Measurements from ENCODE around the gene EFNA5. TPM values are rescaled to one million over a fixed set of nuclear protein-coding genes. Genes with fewer than 3 reads are reported as not detected.

Gene EFNA5
- total RNA-seq, 1 donor from 2014 or later: 43.0 TPM

DNA sequence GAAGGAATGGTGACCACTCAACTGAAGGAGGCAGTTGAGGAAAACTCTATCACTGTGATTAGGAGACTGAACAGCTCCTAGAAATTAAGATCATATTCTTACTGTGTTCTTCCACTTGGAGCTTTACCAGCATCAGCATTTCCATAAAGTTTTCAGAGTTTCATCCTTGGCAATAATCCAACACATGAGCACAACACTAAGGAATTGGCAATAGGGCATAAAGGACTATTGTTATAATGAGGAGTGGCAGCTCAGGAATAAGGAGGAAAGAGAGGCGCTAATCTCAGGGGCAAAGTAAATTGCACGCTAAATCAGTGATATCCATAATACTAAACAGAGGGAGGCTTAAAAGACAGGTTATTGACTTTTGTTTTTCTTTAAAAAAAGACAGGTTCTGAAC, 338.9 kb downstream of the EFNA5 start:
- no peaks in the 10 kb centered on the region for H3K9me3 Mint-ChIP-seq
- no peak for TF ChIP-seq CTCF (conservative IDR thresholded peaks at IDR 0.05)
- no peak overlapping the region for H3K27ac Mint-ChIP-seq (ENCODE audit: unreplicated experiment)
- no peak for DNase-seq (ENCODE audit: low read depth, low spot score)
- H3K4me3 Mint-ChIP-seq: no peak overlapping the region
- no peaks in the 10 kb centered on the region for H3K36me3 Mint-ChIP-seq (ENCODE audit: low read depth)
- peaks cover under 1% of the 10 kb centered on the region for H3K4me1 Mint-ChIP-seq
- no peaks in the 10 kb centered on the region for H3K27me3 Mint-ChIP-seq (ENCODE audit: low read depth)

- Mint-ChIP-seq H3K4me3 (no peak overlapping the region), H3K27ac (ENCODE audit: unreplicated experiment) (no peak overlapping the region), H3K27me3 (ENCODE audit: low read depth) (no peaks in the 10 kb centered on the region), H3K36me3 (ENCODE audit: low read depth) (no peaks in the 10 kb centered on the region), H3K4me1 (no peaks in the 10 kb centered on the region), H3K9me3 (no peaks in the 10 kb centered on the region)
- DNase-seq (ENCODE audit: low read depth, low spot score): no peak
- TF ChIP-seq CTCF (conservative IDR thresholded peaks at IDR 0.05): no peak
Measured at GRCh38 chr5:107331312-107331711, 339.4 kb downstream of the EFNA5 start.

- Mint-ChIP-seq H3K4me1 (peaks cover under 1% of the 10 kb centered on the region), H3K4me3 (no peak overlapping the region), H3K27me3 (ENCODE audit: low read depth) (no peaks in the 10 kb centered on the region), H3K36me3 (ENCODE audit: low read depth) (no peaks in the 10 kb centered on the region), H3K9me3 (no peaks in the 10 kb centered on the region), H3K27ac (ENCODE audit: unreplicated experiment) (peak overlapping the region; percentile 2)
- TF ChIP-seq CTCF (conservative IDR thresholded peaks at IDR 0.05): no peak
- no peak for DNase-seq (ENCODE audit: low read depth, low spot score)
Measured at GRCh38 chr5:107330903-107331302, 339.8 kb downstream of the EFNA5 start.

GRCh38 chr5:107329850-107330249, 340.9 kb downstream of the EFNA5 start:
- H3K36me3 Mint-ChIP-seq (ENCODE audit: low read depth): no peaks in the 10 kb centered on the region
- no peaks in the 10 kb centered on the region for H3K27me3 Mint-ChIP-seq (ENCODE audit: low read depth)
- no peak for DNase-seq (ENCODE audit: low read depth, low spot score)
- H3K4me1 Mint-ChIP-seq: peaks cover 10% of the 10 kb centered on the region
- no peak overlapping the region for H3K4me3 Mint-ChIP-seq
- no peak for TF ChIP-seq CTCF (conservative IDR thresholded peaks at IDR 0.05)
- H3K27ac Mint-ChIP-seq (ENCODE audit: unreplicated experiment): no peak overlapping the region
- no peaks in the 10 kb centered on the region for H3K9me3 Mint-ChIP-seq
